Sigmoid colon (tissue), 7 donors: Measurements from ENCODE around the gene SLC14A1. TPM values are rescaled to one million over a fixed set of nuclear protein-coding genes. Genes with fewer than 3 reads are reported as not detected.

Experiments used
- DNase-seq: peaks from one replicate; pipeline ENCODE4 v3.0.0-alpha.2; 2019
- H3K27ac ChIP-seq, 4 donors: fragments of 200-600 bp; sonication (generic); one replicate each; pipeline ENCODE4 v1.5.1; 2016 to 2019; ENCODE audit warnings: mild to moderate bottlenecking in 1 of 4
- H3K27me3 ChIP-seq, 3 donors: fragments of 200-600 bp; sonication (generic); one replicate each; pipeline ENCODE4 v1.5.1; 2019; ENCODE audit warnings: mild to moderate bottlenecking in 1 of 3
- H3K36me3 ChIP-seq, 4 donors: fragments of 200-600 bp; sonication (generic); one replicate each; pipeline ENCODE4 v1.5.1; 2016 to 2019
- H3K4me1 ChIP-seq, 4 donors: fragments of 200-600 bp; sonication (generic); one replicate each; pipeline ENCODE4 v1.5.1; 2017 to 2019
- H3K4me3 ChIP-seq, 4 donors: fragments of 200-600 bp; sonication (generic); one replicate each; pipeline ENCODE4 v1.5.1; 2017 to 2019; ENCODE audit warnings: mild to moderate bottlenecking in 2 of 4, moderate library complexity in 1 of 4
- H3K9me3 ChIP-seq, 4 donors: fragments of 200-600 bp in 3 of 4; sonication (generic) in 3 of 4; one replicate each; pipeline versions ENCODE4 v1.5.1 to v1.6.1; 2013 to 2019
- EP300 ChIP-seq, 4 donors: sonication (generic); formaldehyde crosslinking; IDR thresholded peaks; one replicate each; pipeline ENCODE4 v1.6.1; 2017; ENCODE audit warnings: antibody characterized with exemption in 4 of 4
- POLR2A ChIP-seq, 2 donors: fragments of 450-650 bp; IDR thresholded peaks; one replicate each; pipeline ENCODE4 v1.6.1; 2016; ENCODE audit warnings: antibody characterized with exemption in 2 of 2, mild to moderate bottlenecking in 2 of 2, moderate library complexity in 2 of 2
- POLR2AphosphoS5 ChIP-seq, 4 donors: sonication (generic); formaldehyde crosslinking; IDR thresholded peaks; one replicate each; pipeline ENCODE4 v1.6.1; 2017; ENCODE audit warnings: antibody characterized with exemption in 4 of 4
- WGBS, 2 donors: extraction: QIAGEN DNeasy Blood & Tissue Kit; methylation state at CpG; one replicate each; pipeline ENCODE4 v1.1.7; 2013; 5-methylcytosine and 5-hydroxymethylcytosine counted together
- intact Hi-C: fragments of 100-400 bp; cut with DNase I; formaldehyde crosslinking; loops from one replicate; pipeline ENCODE4 v1.15.1; 2023
- polyA plus RNA-seq, 3 donors: library from polyadenylated mRNA; stranded (reverse); fragments of 200-250 nt; gene quantifications; one replicate each; pipeline ENCODE4 v1.2.3, GENCODE V29; 2013
- total RNA-seq, 4 donors: library from RNA; depleted of rRNA; stranded (reverse); fragments of >200 nt; gene quantifications; one replicate each; pipeline ENCODE4 v1.1.0, GENCODE V29; 2016
- TF ChIP-seq, protein P1 (sequence below), 4 experiments: fragments of 450-650 bp in 3 of 4; fragments of 200-600 bp in 1 of 4; IDR thresholded peaks; one replicate each; pipeline ENCODE4 v1.5.1; 2016 to 2019; ENCODE audit warnings: antibody characterized with exemption in 4 of 4, mild to moderate bottlenecking in 3 of 4, moderate library complexity in 2 of 4
- donor health status: healthy with polysubstance abuse.
- donor health status: Bipolar disorder and iron deficiency.
- donor health status: healthy.

SLC14A1 gene
- total and polyA plus RNA-seq, 7 donors = 0.69 to 14.4 (median 1.6) TPM; not detected in 2

DNA sequence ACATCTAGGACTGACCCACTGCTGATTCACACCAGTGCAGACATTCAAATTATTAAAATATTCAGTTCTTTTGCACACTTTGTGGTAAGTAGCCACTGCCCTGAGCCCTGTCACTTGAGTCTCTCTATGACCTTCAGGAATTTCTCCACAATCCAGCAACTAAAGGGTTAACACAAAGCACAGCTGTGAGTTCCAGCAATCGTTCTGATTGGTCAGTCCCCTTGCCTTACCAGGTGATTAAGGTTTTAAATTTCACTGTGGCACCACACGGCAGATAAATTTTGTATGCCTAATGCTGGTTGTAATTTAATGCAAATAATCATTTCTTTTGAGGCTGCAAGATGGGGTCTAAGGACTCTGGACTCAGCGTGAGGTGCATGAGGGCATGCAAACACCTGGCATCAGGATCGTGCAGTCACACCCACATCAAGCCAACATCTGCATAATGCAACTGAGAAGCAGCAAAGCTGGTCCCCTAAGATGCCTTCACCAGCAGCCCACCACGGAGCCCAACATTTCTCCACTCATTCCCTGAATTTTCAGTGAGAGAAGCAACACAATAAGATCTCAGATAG, 36.6 kb downstream of the SLC14A1 start:
- Histone ChIP-seq H3K4me1 (peaks cover 0 to 4% (median 0%) of the 10 kb centered on the region in 4 donors), H3K27me3 (no peaks in the 10 kb centered on the region), H3K4me3 (no peak overlapping the region), H3K27ac (no peak overlapping the region), H3K9me3 (no peaks in the 10 kb centered on the region), H3K36me3 (no peaks in the 10 kb centered on the region)
- intact Hi-C loops = no loop called here
- 14 to 32% methylated on average over 5 of the region's 5 CpGs for WGBS, 2 donors
- DNase-seq = no peak
- TF ChIP-seq POLR2A (IDR thresholded peaks at IDR 0.05) (no peak), EP300 (IDR thresholded peaks at IDR 0.05) (no peak), POLR2AphosphoS5 (IDR thresholded peaks at IDR 0.05) (no peak)
- TF ChIP-seq, protein P1, sequence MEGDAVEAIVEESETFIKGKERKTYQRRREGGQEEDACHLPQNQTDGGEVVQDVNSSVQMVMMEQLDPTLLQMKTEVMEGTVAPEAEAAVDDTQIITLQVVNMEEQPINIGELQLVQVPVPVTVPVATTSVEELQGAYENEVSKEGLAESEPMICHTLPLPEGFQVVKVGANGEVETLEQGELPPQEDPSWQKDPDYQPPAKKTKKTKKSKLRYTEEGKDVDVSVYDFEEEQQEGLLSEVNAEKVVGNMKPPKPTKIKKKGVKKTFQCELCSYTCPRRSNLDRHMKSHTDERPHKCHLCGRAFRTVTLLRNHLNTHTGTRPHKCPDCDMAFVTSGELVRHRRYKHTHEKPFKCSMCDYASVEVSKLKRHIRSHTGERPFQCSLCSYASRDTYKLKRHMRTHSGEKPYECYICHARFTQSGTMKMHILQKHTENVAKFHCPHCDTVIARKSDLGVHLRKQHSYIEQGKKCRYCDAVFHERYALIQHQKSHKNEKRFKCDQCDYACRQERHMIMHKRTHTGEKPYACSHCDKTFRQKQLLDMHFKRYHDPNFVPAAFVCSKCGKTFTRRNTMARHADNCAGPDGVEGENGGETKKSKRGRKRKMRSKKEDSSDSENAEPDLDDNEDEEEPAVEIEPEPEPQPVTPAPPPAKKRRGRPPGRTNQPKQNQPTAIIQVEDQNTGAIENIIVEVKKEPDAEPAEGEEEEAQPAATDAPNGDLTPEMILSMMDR (IDR thresholded peaks at IDR 0.05) = no peak

- no peak for TF ChIP-seq POLR2A (IDR thresholded peaks at IDR 0.05)
- H3K27ac ChIP-seq = no peak overlapping the region
- H3K4me1 ChIP-seq = no peaks in the 10 kb centered on the region
- DNase-seq = no peak
- no peak overlapping the region for H3K4me3 ChIP-seq
- 50 to 63% methylated on average over 6 of the region's 6 CpGs for WGBS, 2 donors
- no peaks in the 10 kb centered on the region for H3K9me3 ChIP-seq
- intact Hi-C loops = no loop called here
- no peaks in the 10 kb centered on the region for H3K36me3 ChIP-seq
- H3K27me3 ChIP-seq = no peaks in the 10 kb centered on the region
Measured at GRCh38 chr18:45761512-45762114, 37.6 kb downstream of the SLC14A1 start.

DNA sequence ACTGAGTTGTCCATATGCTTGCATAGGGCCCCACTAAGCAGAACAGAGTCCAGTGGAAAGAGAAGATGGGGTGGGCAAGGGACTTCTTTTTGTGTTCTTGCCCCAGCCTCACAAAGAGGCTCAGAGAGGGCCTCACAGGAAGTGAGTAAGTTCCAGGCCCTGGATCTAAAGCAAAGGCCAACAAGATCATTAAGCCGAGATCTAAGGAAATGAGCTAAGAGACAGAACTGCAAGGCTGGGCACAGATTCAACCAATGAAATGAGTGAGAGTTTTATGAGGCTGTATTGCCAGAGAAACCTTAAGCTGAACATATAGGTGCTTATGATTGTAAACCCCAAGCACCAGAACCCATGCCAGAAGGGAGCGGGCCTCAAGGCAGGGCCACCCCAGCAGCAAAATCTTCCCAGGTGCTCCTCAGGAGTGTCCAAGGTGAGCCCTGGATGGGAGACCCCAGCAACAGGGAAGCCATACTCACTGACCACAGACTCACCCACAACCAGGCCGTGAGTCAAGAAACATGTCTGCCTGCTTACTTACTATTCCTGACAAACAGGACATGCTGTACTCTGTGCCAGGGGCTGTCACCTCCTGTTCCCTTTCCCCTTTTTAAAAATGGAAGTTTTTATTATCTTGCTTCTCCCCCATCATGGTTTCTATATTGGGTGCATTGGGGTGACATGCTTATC, 40.2 kb downstream of the SLC14A1 start:
- 65 to 76% methylated on average over 3 of the region's 3 CpGs for WGBS, 2 donors
- no peaks in the 10 kb centered on the region for H3K9me3 ChIP-seq
- H3K4me3 ChIP-seq = no peak overlapping the region
- no peak overlapping the region for H3K27ac ChIP-seq
- DNase-seq = no peak
- intact Hi-C loops = no loop called here
- no peaks in the 10 kb centered on the region for H3K4me1 ChIP-seq
- TF ChIP-seq POLR2AphosphoS5 (IDR thresholded peaks at IDR 0.05) (no peak), POLR2A (IDR thresholded peaks at IDR 0.05) (no peak), EP300 (IDR thresholded peaks at IDR 0.05) (no peak)
- TF ChIP-seq, protein P1 (IDR thresholded peaks at IDR 0.05) = no peak
- no peaks in the 10 kb centered on the region for H3K36me3 ChIP-seq
- H3K27me3 ChIP-seq = no peaks in the 10 kb centered on the region

GRCh38 chr18:45765796-45766195, 41.8 kb downstream of the SLC14A1 start:
- Histone ChIP-seq H3K36me3 (no peaks in the 10 kb centered on the region), H3K27ac (no peak overlapping the region), H3K4me3 (no peak overlapping the region), H3K27me3 (peaks cover 0 to 5% (median 0%) of the 10 kb centered on the region in 3 donors), H3K9me3 (no peaks in the 10 kb centered on the region), H3K4me1 (no peaks in the 10 kb centered on the region)
- TF ChIP-seq, protein P1 (IDR thresholded peaks at IDR 0.05) = no peak
- TF ChIP-seq POLR2A (IDR thresholded peaks at IDR 0.05) = no peak
- 38 to 90% methylated on average over 2 of the region's 2 CpGs for WGBS, 2 donors
- intact Hi-C loops = no loop called here
- DNase-seq = no peak
